Activated T-helper 1 cell treated with anti-CD3 and anti-CD28 coated beads, Interleukin-2, amount 50 U/mL, for 16 hours (primary cell): ENCODE data around the gene PCDHB6.
"Not testable (repeated sequence)": the region's sequence is repeated elsewhere in the genome, so short reads cannot be mapped to it uniquely, and the experiment has no call there.

Experiments
- DNase-seq, 2 donors: peaks; one replicate each; pipeline ENCODE4 v3.0.0-alpha.2; 2020; ENCODE audit warnings: low read depth in 1 of 2, low spot score in 1 of 2

Gene PCDHB6

DNA sequence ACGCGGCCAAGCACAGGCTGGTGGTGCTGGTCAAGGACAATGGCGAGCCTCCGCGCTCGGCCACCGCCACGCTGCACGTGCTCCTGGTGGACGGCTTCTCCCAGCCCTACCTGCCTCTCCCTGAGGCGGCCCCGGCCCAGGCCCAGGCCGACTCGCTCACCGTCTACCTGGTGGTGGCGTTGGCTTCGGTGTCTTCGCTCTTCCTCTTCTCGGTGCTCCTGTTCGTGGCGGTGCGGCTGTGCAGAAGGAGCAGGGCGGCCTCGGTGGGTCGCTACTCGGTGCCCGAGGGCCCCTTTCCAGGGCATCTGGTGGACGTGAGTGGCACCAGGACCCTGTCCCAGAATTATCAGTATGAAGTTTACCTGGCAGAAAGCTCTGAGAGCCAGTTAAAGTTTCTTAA lies 8.0 kb downstream of the PCDHB6 start:
- not testable (repeated sequence) for DNase-seq

DNA sequence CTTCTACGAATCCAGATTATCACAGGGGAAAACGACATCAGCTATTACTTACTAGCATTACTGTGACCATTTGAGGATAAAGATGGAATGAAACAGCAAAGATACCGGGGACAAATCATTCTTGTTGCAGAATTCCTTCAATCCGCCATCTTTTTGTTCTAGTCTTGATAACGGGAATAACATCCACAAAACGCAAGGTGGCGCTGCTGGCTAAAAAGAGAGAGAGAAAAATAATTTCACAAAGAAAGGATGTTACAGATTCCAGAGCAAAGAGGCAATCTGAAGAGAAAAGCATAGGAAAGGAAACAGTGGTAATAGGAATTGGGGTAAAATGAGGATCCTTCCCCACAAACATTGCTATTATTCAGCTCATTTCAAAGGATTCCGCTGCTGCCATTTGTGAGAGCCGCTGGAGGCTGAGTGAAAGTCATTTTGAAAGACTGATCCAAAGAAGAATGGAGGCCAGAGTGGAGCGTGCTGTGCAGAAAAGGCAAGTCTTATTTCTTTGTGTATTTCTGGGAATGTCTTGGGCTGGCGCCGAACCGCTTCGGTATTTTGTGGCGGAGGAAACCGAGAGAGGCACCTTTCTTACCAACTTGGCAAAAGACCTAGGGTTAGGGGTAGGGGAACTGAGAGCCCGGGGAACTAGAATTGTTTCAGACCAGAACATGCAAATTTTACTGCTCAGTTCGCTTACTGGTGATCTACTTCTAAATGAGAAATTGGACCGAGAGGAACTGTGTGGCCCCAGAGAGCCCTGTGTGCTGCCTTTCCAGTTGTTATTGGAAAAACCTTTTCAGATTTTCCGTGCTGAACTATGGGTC lies 22.7 kb downstream of the PCDHB6 start, which contains the start of gene PCDHB7:
Gene PCDHB7, plus strand, starts transcription at position 264 of the 824 bp plus-strand sequence. Its CDS starts 192 bp downstream, at position 456.
- DNase-seq: no peak

DNA sequence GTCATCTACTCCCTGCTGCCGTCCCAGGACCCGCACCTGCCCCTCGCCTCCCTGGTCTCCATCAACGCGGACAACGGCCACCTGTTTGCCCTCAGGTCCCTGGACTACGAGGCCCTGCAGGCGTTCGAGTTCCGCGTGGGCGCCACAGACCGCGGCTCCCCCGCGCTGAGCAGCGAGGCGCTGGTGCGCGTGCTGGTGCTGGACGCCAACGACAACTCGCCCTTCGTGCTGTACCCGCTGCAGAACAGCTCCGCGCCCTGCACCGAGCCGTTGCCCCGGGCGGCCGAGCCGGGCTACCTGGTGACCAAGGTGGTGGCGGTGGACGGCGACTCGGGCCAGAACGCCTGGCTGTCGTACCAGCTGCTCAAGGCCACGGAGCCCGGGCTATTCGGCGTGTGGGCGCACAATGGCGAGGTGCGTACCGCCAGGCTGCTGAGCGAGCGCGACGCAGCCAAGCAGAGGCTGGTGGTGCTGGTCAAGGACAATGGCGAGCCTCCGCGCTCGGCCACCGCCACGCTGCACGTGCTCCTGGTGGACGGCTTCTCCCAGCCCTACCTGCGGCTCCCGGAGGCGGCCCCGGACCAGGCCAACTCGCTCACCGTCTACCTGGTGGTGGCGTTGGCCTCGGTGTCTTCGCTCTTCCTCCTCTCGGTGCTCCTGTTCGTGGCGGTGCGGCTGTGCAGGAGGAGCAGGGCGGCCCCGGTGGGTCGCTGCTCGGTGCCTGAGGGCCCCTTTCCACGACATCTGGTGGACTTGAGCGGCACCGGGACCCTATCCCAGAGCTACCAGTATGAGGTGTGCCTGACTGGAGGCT lies 24.6 kb downstream of the PCDHB6 start:
- not testable (repeated sequence) for DNase-seq

DNA sequence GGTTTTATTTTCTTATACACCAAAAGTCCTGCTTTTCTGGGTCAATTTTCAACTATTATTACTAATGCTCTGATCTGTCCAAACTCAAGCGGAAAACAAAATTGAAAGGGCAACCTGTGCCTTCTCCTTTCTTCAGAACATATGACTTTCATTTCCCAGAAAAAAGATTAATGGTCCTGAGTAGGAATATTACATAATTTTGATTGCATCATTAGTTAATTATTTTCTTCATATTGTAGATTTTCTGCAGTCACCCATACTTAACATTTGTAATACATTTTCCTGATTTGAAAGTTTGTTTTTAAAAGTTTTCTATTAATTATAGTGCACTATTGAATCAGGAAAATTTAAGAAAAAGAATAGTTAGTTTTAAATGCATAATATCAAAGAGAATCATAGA lies 26.1 kb downstream of the PCDHB6 start:
- DNase-seq: no peak

- not testable (repeated sequence) for DNase-seq
These were observed 27.8 kb downstream of the PCDHB6 start, which contains the start of gene PCDHB8 for GRCh38 chr5:141177577-141178191. PCDHB8 (plus strand) TSS chr5:141177790; CDS start chr5:141178035, 245 bp downstream.

GRCh38 chr5:141179371-141179770 lies 29.5 kb downstream of the PCDHB6 start:
- DNase-seq: not testable (repeated sequence)

GRCh38 chr5:141179876-141180275 lies 30.0 kb downstream of the PCDHB6 start:
- DNase-seq: not testable (repeated sequence)

- no peak for DNase-seq
These were observed 30.5 kb downstream of the PCDHB6 start for GRCh38 chr5:141180313-141180712.

DNA sequence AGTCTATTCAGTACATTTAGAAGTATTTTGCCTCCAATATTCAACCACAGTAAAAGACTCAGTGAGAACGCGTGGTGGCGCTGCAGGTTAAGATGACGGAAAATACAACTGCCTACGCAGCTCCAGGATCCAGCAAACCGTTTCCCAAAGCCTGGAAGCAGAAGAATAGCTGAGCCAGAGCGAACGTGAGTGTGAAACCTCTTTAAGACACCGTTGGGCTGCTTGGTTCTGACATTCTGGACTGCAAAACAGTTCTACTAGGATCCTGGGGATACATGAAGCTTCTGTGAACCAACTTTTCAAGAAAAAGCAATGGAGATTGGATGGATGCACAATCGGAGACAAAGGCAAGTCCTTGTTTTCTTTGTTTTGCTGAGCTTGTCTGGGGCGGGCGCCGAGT lies 32.4 kb downstream of the PCDHB6 start, which contains the start of gene PCDHB16:
Gene PCDHB16, plus strand, starts transcription at position 140 of the 400 bp plus-strand sequence. Its CDS starts 173 bp downstream, at position 313.
- no peak for DNase-seq

GRCh38 chr5:141184117-141184855 lies 34.4 kb downstream of the PCDHB6 start:
- not testable (repeated sequence) for DNase-seq

DNA sequence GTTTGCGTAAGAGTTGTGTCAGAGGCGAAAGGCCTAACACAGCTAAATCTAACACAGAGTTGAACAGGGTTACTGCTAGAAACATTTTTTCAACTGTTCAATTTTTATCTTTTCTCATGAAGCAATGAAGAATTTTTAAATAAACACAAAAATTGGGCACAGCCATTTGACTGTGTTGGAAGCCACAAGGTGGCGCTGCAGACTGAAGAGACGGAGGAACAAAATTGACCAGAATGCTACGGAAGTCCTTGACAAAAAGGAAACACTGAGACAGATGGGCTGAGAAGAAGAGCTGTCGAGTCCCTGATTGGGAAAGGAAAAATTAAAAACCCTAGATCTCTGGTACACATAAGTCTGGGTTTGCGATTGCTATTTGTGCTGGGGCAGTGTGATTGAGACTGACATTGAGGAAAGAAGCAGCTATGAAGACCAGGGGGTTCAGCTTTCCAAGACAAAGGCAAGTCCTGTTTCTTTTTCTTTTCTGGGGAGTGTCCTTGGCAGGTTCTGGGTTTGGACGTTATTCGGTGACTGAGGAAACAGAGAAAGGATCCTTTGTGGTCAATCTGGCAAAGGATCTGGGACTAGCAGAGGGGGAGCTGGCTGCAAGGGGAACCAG lies 37.1 kb downstream of the PCDHB6 start, which contains the start of gene PCDHB9:
Gene PCDHB9, plus strand, starts transcription at position 265 of the 616 bp plus-strand sequence. Its CDS starts 158 bp downstream, at position 423.
- DNase-seq: no peak

DNA sequence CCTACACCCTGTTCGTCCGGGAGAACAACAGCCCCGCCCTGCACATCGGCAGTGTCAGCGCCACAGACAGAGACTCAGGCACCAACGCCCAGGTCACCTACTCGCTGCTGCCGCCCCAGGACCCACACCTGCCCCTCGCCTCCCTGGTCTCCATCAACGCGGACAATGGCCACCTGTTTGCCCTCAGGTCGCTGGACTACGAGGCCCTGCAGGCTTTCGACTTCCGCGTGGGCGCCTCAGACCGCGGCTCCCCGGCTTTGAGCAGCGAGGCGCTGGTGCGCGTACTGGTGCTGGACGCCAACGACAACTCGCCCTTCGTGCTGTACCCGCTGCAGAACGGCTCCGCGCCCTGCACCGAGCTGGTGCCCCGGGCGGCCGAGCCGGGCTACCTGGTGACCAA lies 38.8 kb downstream of the PCDHB6 start:
- not testable (repeated sequence) for DNase-seq

DNA sequence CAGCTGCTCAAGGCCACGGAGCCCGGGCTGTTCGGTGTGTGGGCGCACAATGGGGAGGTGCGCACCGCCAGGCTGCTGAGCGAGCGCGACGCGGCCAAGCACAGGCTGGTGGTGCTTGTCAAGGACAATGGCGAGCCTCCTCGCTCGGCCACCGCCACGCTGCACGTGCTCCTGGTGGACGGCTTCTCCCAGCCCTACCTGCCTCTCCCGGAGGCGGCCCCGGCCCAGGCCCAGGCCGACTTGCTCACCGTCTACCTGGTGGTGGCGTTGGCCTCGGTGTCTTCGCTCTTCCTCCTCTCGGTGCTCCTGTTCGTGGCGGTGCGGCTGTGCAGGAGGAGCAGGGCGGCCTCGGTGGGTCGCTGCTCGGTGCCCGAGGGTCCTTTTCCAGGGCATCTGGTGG lies 39.3 kb downstream of the PCDHB6 start:
- not testable (repeated sequence) for DNase-seq

- no peak for DNase-seq
These were observed 42.4 kb downstream of the PCDHB6 start, which contains the start of gene PCDHB10 for GRCh38 chr5:141192110-141192725. PCDHB10 (plus strand) TSS chr5:141192353; CDS start chr5:141192553, 200 bp downstream.

GRCh38 chr5:141194332-141194731 lies 44.5 kb downstream of the PCDHB6 start:
- not testable (repeated sequence) for DNase-seq

DNA sequence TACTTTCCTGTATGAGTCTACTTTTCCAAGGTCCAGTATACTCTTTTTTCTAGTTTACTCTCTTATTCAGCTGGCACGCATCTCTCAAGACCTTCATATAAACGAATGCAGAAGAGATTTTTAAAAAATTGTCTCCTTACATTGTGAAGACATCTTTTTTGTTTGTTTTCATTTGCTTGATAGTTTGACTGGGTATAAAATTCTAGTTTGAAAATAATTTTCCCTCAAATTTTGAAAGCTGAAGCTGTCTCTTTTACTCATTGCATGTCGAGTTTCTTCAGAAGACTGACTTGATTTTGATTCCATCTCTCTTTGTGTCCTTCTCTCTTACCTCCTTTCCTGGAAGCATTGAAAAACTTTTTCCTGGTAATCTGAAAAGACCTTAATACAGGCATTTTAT lies 46.5 kb downstream of the PCDHB6 start:
- DNase-seq: no peak

DNA sequence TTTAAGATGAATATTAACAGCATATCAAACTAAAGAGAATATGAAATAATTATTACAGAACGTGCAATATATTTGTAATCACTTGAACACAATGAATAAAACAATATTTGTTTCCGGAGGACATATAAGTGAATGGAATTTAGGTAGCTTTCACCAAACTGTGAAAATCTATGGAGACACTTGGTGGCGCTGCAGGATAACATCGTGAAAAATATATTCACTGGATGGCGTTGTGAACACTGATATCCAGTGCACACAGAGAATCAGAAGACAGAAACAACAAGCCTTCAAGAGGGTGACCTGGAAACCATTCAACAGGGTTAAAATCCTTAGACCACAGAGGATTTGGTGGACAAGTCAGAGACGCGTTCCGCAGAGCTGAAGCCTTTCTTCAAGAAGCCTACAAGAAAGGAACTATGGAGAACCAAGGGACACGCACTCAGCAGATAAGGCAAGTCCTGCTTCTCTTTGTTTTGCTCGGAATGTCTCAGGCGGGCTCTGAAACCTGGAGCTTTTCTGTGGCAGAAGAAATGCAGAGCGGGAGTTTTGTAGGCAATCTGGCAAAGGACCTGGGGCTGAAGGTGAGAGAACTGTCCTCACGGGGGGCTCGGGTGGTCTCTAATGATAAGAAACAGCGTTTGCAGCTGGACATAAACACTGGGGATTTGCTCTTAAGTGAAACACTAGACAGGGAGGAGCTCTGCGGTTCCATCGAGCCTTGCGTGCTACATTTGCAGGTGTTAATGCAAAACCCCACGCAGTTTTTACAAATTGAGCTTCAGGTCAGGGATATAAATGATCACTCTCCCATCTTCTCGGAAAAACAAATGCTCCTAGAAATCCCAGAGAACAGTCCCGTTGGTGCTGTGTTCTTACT lies 49.7 kb downstream of the PCDHB6 start, which contains the start of gene PCDHB11:
Gene PCDHB11, plus strand, starts transcription at position 269 of the 877 bp plus-strand sequence. Its CDS starts 148 bp downstream, at position 417.
- DNase-seq: no peak

DNA sequence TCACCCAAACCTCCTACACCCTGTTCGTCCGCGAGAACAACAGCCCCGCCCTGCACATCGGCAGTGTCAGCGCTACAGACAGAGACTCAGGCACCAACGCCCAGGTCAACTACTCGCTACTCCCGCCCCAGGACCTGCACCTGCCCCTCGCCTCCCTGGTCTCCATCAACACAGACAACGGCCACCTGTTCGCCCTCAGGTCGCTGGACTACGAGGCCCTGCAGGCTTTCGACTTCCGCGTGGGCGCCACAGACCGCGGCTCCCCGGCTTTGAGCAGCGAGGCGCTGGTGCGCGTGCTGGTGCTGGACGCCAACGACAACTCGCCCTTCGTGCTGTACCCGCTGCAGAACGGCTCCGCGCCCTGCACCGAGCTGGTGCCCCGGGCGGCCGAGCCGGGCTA lies 51.3 kb downstream of the PCDHB6 start:
- not testable (repeated sequence) for DNase-seq
